Amygdala (tissue), 56 donors: ENCODE results near the gene BTNL2.
"Not testable (repeated sequence)": the region's sequence is repeated elsewhere in the genome, so short reads cannot be mapped to it uniquely, and the experiment has no call there.

Source experiments
- DNase-seq, 56 donors: peaks; one replicate each; lab custom pipeline; 2025; lab: John Stamatoyannopoulos, UW

BTNL2 gene, protein sequence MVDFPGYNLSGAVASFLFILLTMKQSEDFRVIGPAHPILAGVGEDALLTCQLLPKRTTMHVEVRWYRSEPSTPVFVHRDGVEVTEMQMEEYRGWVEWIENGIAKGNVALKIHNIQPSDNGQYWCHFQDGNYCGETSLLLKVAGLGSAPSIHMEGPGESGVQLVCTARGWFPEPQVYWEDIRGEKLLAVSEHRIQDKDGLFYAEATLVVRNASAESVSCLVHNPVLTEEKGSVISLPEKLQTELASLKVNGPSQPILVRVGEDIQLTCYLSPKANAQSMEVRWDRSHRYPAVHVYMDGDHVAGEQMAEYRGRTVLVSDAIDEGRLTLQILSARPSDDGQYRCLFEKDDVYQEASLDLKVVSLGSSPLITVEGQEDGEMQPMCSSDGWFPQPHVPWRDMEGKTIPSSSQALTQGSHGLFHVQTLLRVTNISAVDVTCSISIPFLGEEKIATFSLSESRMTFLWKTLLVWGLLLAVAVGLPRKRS

DNA sequence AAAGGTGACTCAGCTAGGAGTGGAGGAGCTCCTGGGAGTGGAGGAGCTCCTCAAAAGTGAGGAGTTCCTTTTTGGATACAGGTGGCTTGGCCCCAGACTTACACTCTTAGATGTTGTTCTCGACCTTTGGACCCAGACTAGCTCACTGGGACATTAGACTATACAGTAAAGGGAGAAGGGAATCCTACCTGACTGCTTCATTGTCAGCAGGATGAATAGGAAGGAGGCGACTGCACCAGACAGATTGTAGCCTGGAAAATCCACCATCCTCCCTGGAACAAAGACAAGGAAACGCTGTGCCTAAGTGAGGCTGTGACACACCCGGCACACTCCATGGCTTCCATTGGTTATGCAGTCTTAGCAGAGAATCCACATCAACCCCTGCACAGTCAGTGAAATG, at the start of gene BTNL2:
Gene BTNL2, minus strand, starts transcription at position 325 of the 400 bp plus-strand sequence. Its CDS starts 58 bp downstream, at position 267.
- DNase-seq = no peak

- no peak for DNase-seq
Observed at GRCh38 chr6:32449088-32449736, 42.2 kb upstream of the BTNL2 start.

- no peak for DNase-seq
Observed at GRCh38 chr6:32447932-32448331, 41.0 kb upstream of the BTNL2 start.

DNA sequence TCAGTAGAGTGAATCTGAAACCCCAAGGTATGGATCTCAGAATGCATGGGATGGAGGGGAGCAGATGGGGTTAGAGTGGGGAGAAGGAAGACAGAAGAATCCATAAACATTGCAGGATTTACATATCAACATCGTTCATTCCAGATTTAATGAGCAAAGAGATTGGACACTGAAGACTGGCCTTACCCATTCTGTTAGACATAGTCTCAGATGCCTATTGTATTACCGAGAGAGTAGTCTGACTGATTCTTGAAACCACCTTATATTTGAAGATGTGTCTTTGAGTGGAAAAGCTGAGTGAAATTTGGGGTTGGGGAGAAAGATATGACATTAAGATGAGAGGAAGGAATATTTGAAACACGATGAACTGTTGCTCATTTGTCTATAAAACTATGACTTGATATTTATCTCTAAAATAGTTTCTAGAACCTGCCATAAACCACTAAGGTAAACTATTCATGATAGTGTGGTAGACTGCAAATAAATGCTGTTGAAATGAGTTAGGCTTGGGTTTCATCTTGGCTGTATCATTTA, 38.4 kb upstream of the BTNL2 start:
- DNase-seq = no peak

DNA sequence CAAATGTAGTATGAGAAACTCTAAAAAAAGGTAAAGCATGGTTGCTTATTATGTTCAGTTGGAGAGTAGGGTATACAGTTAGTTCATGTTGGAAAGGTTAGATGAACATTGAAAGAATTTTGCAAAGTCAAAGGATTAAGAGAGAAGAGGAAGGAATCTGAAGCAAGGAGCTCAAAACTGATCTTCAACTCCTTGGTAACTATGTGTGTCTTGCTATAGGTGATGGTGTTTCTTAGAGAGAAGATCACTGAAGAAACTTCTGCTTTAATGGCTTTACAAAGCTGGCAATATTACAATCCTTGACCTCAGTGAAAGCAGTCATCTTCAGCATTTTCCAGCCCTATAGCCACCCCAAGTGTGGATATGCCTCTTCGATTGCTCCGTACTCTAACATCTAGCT, 37.5 kb upstream of the BTNL2 start:
- DNase-seq = no peak

GRCh38 chr6:32442977-32443552, 36.1 kb upstream of the BTNL2 start:
- DNase-seq = no peak

DNA sequence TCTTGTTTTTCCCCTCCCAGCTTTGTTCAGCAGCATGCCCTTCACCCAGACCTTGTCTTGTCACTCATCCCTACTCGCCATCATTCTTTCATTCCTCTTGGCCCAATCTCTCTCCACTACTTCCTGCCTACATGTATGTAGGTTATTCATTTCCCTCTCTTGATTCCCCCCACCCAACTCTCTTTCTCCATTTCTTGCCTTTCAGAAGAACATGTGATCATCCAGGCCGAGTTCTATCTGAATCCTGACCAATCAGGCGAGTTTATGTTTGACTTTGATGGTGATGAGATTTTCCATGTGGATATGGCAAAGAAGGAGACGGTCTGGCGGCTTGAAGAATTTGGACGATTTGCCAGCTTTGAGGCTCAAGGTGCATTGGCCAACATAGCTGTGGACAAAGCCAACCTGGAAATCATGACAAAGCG, 35.3 kb upstream of the BTNL2 start:
- no peak for DNase-seq

DNA sequence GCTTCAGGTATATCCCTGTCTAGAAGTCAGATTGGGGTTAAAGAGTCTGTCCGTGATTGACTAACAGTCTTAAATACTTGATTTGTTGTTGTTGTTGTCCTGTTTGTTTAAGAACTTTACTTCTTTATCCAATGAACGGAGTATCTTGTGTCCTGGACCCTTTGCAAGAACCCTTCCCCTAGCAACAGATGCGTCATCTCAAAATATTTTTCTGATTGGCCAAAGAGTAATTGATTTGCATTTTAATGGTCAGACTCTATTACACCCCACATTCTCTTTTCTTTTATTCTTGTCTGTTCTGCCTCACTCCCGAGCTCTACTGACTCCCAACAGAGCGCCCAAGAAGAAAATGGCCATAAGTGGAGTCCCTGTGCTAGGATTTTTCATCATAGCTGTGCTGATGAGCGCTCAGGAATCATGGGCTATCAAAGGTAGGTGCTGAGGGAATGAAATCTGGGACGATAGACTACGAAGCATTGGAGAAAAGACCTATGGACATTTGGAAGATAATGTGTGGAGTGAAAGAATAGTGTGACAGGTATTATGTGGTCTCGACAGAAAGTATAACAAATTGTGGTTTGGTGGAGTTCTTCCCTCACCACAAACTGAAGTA, 32.7 kb upstream of the BTNL2 start, which contains the start of gene HLA-DRA:
Gene HLA-DRA, plus strand, starts transcription at position 286 of the 613 bp plus-strand sequence. Its CDS starts 64 bp downstream, at position 350.
- DNase-seq = peak in 2 of 56 donors; percentile 10 to 27

- DNase-seq = no peak
Observed at GRCh38 chr6:32439139-32439538, 32.2 kb upstream of the BTNL2 start.

GRCh38 chr6:32436995-32437836, 30.2 kb upstream of the BTNL2 start:
- no peak for DNase-seq

DNA sequence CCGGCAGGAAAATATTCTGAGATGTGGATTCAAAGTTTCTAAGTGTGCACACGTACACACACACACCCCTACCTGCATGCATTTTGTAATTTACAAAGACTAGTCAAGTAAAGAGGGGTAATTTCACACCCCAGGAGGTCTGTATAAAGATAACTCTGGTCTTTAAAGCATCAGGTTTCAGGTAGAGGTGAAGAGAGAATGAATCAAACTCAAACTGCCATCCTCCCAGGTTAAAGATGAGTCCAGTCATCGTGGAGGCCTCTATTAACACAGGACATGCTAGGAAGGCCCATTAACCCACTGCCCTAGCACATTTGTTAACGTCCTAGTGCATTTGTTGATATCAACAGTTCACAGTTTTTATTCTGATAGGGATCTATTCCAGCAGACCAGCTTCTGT, 29.2 kb upstream of the BTNL2 start:
- no peak for DNase-seq

- not testable (repeated sequence) for DNase-seq
Observed at GRCh38 chr6:32433950-32434349, 27.0 kb upstream of the BTNL2 start.

DNA sequence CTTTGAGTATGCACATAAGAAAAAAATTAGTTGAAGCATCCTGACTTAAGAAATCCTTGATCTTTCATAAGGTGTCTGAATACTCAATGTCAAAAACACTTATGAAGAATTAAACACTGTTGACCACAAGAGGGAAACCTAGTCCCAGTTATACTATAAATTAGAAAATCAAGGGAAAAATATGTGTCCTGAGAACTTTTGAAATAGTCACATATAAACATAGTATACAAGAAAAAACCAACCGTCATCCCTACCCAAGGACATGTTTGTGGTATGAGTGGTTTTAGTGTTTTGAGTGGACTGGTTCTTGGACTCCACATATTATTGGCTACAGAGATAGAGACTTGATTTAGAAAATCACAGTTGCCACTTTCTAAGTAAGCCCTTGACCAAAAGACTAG, 25.1 kb upstream of the BTNL2 start:
- no peak for DNase-seq

DNA sequence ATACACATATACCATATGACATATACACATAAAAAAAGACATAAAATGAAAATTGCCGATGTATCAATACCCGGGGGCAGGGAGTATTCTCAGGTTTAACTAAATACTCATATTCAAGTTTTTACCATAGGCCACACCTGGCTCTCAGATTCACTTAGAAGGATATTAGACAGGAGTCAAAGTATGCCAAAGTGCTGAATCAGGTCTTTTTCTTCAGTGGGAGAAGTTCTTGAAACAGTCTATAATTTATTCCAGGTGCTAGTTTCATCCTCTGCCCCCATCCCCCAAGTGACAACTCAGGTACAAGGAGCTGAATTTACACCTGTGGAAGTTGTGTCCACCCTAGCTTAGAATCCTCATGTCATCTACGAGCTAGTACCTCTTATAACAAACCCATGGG, 24.2 kb upstream of the BTNL2 start:
- DNase-seq = no peak

DNA sequence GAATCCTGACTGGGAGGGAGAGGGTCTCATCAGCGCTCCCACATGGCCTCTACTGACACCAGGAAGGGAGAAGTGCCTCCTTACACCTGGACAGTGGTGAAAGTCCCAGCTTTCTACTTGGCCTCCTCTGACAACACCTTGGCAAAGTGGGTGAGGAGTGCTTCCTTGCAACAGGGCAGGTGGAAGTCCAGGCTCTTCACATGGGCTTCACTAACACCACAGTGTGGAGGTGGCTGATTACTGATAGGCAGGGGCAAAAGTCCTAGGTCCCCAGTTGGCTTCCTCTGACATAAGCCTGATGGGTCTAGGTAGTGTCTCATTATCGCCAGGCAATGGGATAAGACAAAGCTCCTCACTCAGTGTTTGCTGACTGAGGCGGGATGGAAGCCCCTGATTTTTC, 23.2 kb upstream of the BTNL2 start:
- no peak for DNase-seq

DNA sequence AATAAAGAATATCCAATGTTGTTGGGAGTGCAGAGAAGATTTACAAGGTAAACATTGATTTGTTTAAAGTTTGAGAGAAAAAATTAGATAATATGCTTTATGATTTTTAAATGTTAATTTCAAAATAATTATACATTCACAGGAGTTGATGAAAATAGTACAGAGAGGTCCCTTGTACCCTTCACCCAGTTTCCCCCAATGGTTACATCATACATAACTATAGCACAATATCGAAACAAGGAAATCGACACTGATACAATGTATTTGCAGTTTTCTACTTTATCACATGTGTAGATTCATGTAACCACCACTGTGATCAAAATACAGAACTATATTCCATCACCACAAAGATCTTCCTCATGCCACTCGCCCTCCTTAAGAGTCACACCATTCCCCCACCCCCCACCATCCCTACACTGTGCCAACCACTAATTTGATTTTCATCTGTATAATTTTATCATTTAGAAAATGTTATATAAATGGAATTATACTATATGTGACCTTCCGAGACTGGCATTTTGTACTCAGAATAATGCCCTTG, 21.0 kb upstream of the BTNL2 start:
- no peak for DNase-seq

- no peak for DNase-seq
Observed at GRCh38 chr6:32427218-32427617, 20.2 kb upstream of the BTNL2 start.

GRCh38 chr6:32426338-32426737, 19.4 kb upstream of the BTNL2 start:
- DNase-seq = no peak

DNA sequence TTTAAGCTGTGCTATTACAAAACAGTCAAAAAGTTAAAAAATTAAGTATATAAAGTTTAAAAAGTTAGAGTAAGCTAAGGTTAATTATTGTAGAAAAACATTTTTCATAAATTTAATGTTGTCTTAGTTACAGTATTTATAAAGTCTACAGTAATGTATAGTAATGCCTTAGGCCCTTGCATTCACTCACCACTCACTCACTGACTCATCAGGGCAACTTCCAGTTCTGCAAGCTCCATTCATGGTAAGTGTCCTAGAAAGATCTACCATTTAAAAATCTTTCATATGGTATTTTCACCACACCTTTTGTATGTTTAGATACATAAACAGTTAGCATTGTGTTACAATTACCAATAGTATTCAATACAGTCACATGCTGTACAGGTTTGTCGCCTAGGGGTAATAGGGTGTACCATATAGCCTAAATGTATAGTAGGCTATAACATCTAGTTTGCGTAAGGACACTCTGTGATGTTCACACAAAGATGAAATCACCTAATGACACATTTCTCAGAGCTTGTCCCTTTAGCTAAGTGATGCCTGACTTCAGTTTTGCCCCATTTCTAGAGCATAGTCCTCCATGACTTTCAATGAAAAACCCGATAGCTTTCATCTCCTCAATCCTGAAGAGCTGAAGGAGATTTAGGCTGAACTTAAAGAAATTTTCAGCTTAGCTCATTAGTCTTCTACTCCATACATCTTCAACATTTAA, 17.8 kb upstream of the BTNL2 start:
- no peak for DNase-seq
